Activated T-helper 1 cell treated with anti-CD3 and anti-CD28 coated beads, Interleukin-12 subunit alpha, Interleukin-12 subunit beta, Interleukin-2, Interleukin-4 antibody, amounts not matched to agents 30 ng/mL and 10 ng/mL and 1 ng/mL, durations not matched to agents 14 hours and 24 hours and 36 hours (primary cell): ENCODE results near the gene ATOSB. TPM values are rescaled to one million over a fixed set of nuclear protein-coding genes. Genes with fewer than 3 reads are reported as not detected.

Source experiments
- DNase-seq: peaks from one replicate; pipeline ENCODE4 v3.0.0; 2021; ENCODE audit warnings: low spot score
- H3K27ac Mint-ChIP-seq: one replicate; pipeline ENCODE4 v1.8.0; 2021; ENCODE audit warnings: mild to moderate bottlenecking, mixed read lengths
- H3K27me3 Mint-ChIP-seq: one replicate; pipeline ENCODE4 v1.8.0; 2022; ENCODE audit warnings: mild to moderate bottlenecking, moderate library complexity, mixed read lengths; ENCODE audit not compliant: insufficient read depth
- H3K36me3 Mint-ChIP-seq: one replicate; pipeline ENCODE4 v1.8.0; 2021; ENCODE audit warnings: low read depth, mixed read lengths
- H3K4me1 Mint-ChIP-seq: one replicate; pipeline ENCODE4 v1.8.0; 2021; ENCODE audit warnings: low read depth, mixed read lengths
- H3K4me3 Mint-ChIP-seq: one replicate; pipeline ENCODE4 v1.8.0; 2021; ENCODE audit warnings: mild to moderate bottlenecking, moderate library complexity, mixed read lengths
- H3K9me3 Mint-ChIP-seq: one replicate; pipeline ENCODE4 v1.8.0; 2021; ENCODE audit warnings: mixed read lengths
- intact Hi-C: fragments of 100-400 bp; cut with micrococcal nuclease; formaldehyde crosslinking; loops from one replicate; pipeline ENCODE4 v1.15.1; 2024
- total RNA-seq: library from RNA; stranded (reverse); gene quantifications from 2 replicates; pipeline ENCODE4 v1.2.3, GENCODE V29; 2022

ATOSB gene
- total RNA-seq, 1 donor from 2014 or later: 5.4 TPM

GRCh38 chr9:35054185-35054835 lies 61.4 kb downstream of the ATOSB start:
- Mint-ChIP-seq H3K4me1 (peaks cover 11% of the 10 kb centered on the region), H3K4me3 (no peak overlapping the region), H3K27ac (no peak overlapping the region), H3K27me3 (no peaks in the 10 kb centered on the region), H3K36me3 (peaks cover 54% of the 10 kb centered on the region), H3K9me3 (no peaks in the 10 kb centered on the region)
- intact Hi-C loops: loop anchor here (5.0 kb wide), 1 partner anchor 67 kb away; the partner anchor contains the start of gene DNAJB5
- DNase-seq: no peak

Other genes starting within 250 kb of the ATOSB start
- gene PHF24, start 157.6 kb downstream of the ATOSB start, total RNA-seq: 0.08 and 0.12 TPM in 2 replicates
- 5.3 and 6.0 TPM in 2 replicates for gene DNAJB5, start 126.1 kb downstream of the ATOSB start, total RNA-seq
- gene VCP, start 43.2 kb downstream of the ATOSB start, total RNA-seq: 334 and 353 TPM in 2 replicates
- 102 and 104 TPM in 2 replicates for gene FANCG, start 35.9 kb downstream of the ATOSB start, total RNA-seq
- 34.4 and 39.7 TPM in 2 replicates for gene PIGO, start 19.3 kb downstream of the ATOSB start, total RNA-seq
- gene STOML2, start 12.7 kb downstream of the ATOSB start, total RNA-seq: 250 and 261 TPM in 2 replicates
- gene UNC13B, start 46.1 kb upstream of the ATOSB start, total RNA-seq: 0.34 and 0.41 TPM in 2 replicates